Endothelial cell (in vitro differentiated cells): ENCODE data around the gene TSPEAR. TPM values are rescaled to one million over a fixed set of nuclear protein-coding genes. Genes with fewer than 3 reads are reported as not detected.

Source experiments
- DNase-seq: peaks from one replicate; pipeline ENCODE4 v3.0.0; 2021; ENCODE audit warnings: low spot score
- H3K27ac Mint-ChIP-seq: one replicate; pipeline ENCODE4 v1.8.0; 2021; ENCODE audit warnings: mixed read lengths, inconsistent platforms; ENCODE audit not compliant: unreplicated experiment
- H3K27me3 Mint-ChIP-seq: one replicate; pipeline ENCODE4 v1.8.0; 2021; ENCODE audit warnings: mild to moderate bottlenecking, moderate library complexity, mixed read lengths, inconsistent platforms; ENCODE audit not compliant: unreplicated experiment
- H3K36me3 Mint-ChIP-seq: one replicate; pipeline ENCODE4 v1.8.0; 2021; ENCODE audit warnings: mild to moderate bottlenecking, low read depth, mixed read lengths, inconsistent platforms; ENCODE audit not compliant: unreplicated experiment
- H3K4me1 Mint-ChIP-seq: one replicate; pipeline ENCODE4 v1.8.0; 2021; ENCODE audit warnings: mild to moderate bottlenecking, mixed read lengths, inconsistent platforms; ENCODE audit not compliant: unreplicated experiment
- H3K4me3 Mint-ChIP-seq: one replicate; pipeline ENCODE4 v1.8.0; 2021; ENCODE audit warnings: mild to moderate bottlenecking, mixed read lengths, inconsistent platforms; ENCODE audit not compliant: unreplicated experiment
- H3K9me3 Mint-ChIP-seq: one replicate; pipeline ENCODE4 v1.8.0; 2021; ENCODE audit warnings: mixed read lengths, inconsistent platforms; ENCODE audit not compliant: unreplicated experiment
- total RNA-seq: library from RNA; stranded (reverse); fragmentation: NEBNext Ultra II Directional; extraction: Animal tissue kit (Norgen Biotek cat#: 25700); gene quantifications from one replicate; pipeline ENCODE4 v1.2.1, GENCODE V29; 2021; ENCODE audit not compliant: unreplicated experiment
- TF ChIP-seq, protein P1 (sequence below): fragments of 200-600 bp; sonication (generic); IDR thresholded peaks from one replicate; pipeline ENCODE4 v1.5.0; 2021; ENCODE audit warnings: antibody characterized with exemption; ENCODE audit not compliant: unreplicated experiment

Gene TSPEAR
- total RNA-seq, 1 donor from 2014 or later: not detected

DNA sequence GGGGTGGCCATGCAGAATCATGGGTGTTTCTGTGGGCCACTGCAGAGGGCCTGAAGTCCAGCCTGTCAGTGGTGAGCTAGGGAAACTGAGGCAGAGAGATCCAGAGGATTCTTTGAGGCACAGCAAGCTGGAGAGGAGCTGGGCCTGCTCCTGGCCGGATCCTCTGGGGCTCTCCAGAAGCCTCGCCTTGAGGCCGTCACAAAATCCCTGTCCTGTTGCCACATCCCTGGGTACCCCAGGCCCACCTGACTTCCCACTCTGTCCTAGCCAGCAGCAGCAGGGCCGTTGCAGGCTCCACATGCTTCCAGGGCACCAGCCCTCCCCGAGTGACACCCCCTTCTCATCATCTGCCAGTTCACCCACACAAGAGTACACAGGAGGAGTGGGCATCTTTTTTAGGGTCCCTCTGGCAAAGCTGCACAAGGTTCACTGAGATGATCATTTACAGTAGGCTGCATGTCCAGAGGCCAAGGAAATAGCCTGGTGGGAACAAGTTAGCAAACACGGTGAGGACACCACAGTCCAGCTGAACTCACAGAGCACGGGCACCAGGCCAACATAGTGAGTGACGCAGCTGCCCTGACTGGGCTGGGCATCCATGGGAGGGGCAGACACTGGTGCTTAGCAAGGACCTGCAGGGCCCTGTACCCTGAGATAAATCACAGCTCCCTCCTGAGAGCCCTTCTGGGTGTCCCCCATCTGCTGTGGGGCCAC is 25.1 kb upstream of the TSPEAR start:
- H3K27ac Mint-ChIP-seq: no peak overlapping the region
- peaks cover 18% of the 10 kb centered on the region for H3K9me3 Mint-ChIP-seq
- no peak overlapping the region for H3K4me3 Mint-ChIP-seq
- TF ChIP-seq, protein P1, sequence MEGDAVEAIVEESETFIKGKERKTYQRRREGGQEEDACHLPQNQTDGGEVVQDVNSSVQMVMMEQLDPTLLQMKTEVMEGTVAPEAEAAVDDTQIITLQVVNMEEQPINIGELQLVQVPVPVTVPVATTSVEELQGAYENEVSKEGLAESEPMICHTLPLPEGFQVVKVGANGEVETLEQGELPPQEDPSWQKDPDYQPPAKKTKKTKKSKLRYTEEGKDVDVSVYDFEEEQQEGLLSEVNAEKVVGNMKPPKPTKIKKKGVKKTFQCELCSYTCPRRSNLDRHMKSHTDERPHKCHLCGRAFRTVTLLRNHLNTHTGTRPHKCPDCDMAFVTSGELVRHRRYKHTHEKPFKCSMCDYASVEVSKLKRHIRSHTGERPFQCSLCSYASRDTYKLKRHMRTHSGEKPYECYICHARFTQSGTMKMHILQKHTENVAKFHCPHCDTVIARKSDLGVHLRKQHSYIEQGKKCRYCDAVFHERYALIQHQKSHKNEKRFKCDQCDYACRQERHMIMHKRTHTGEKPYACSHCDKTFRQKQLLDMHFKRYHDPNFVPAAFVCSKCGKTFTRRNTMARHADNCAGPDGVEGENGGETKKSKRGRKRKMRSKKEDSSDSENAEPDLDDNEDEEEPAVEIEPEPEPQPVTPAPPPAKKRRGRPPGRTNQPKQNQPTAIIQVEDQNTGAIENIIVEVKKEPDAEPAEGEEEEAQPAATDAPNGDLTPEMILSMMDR: no peak
- no peaks in the 10 kb centered on the region for H3K4me1 Mint-ChIP-seq
- no peak for DNase-seq
- peaks cover 13% of the 10 kb centered on the region for H3K27me3 Mint-ChIP-seq
- H3K36me3 Mint-ChIP-seq: peaks cover 21% of the 10 kb centered on the region

DNA sequence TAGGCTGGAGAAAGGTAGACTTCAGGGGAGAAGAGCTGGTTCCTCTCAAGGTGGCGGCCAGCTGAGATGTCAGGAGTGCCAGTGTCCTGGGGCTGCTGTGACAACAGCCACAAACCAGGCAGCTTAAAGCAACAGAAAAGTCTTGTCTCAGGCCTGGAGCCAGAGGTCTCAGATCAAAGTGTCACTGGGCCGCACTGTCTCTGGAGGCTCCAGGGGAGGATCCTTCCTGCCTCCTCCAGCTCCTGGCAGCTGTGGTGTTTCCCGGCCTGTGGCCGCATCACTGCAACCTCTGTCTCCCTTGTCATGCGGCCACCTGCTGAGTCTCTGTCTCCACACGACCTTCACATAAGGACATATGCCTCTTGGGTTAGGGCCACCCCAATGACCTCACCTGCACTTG is 24.4 kb upstream of the TSPEAR start:
- no peak overlapping the region for H3K27ac Mint-ChIP-seq
- peaks cover 13% of the 10 kb centered on the region for H3K27me3 Mint-ChIP-seq
- no peaks in the 10 kb centered on the region for H3K4me1 Mint-ChIP-seq
- TF ChIP-seq, protein P1: no peak
- peaks cover 23% of the 10 kb centered on the region for H3K36me3 Mint-ChIP-seq
- peaks cover 18% of the 10 kb centered on the region for H3K9me3 Mint-ChIP-seq
- DNase-seq: no peak
- no peak overlapping the region for H3K4me3 Mint-ChIP-seq

DNA sequence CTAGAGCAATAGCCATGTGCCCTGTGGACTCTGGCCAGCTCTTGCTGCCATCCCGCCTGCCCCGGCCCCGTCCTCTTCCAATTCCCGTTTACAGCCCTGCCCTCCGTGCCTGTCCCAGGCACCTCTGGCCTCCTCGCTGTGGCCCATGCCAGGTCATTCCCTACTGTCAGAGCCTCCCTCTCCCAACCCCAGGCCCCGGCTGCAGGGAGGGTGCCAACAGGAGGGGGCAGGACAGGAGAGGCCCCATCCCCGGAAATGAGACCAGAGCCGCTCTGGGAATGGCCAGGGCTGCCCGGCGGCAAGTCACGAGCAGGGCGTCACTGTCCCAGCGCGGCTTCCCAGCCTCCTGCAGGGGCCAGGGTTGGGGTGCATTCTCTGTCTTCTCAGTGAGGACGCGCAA is 23.5 kb upstream of the TSPEAR start:
- Mint-ChIP-seq H3K27me3 (peaks cover 13% of the 10 kb centered on the region), H3K4me1 (no peaks in the 10 kb centered on the region), H3K27ac (no peak overlapping the region), H3K4me3 (no peak overlapping the region), H3K36me3 (peaks cover 24% of the 10 kb centered on the region), H3K9me3 (peaks cover 18% of the 10 kb centered on the region)
- no peak for DNase-seq
- TF ChIP-seq, protein P1: no peak

DNA sequence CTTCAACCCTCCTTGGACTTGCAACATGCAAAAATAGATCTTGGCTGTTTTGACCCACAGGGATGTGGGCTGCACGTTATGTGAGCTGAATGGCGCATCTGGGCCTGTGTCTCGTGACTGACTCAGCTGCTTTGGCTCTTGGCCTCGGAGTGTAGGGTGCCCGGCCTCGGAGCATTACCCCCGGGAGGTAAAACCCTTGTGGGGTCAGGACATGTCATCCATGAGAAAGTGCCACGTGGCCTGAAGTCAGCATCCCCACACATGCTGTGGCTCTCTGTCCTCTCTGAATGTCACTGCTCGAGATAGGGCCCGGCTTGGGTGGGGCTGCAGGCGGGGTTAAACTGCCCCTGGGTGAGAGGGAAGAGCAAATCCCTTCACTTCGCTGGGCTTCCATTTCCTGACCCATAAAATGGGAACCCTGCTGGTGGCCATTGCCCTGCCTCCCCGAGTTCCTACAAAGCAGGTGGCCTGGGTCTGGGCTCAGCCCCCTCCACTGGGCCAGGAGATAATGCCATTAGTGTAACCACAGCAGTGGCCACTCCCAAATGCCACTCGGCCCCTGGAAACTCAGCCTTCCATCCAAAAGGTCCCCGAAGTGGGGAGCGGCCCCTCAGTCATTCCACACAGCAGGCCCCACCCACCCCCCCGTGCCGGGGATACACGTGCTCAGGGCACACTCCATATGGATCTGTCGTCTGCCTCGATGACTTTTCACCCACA is 22.8 kb upstream of the TSPEAR start:
- DNase-seq: no peak
- peaks cover 18% of the 10 kb centered on the region for H3K9me3 Mint-ChIP-seq

More for the DNA sequence above, 22.8 kb upstream of the TSPEAR start:
- H3K27me3 Mint-ChIP-seq: peaks cover 11% of the 10 kb centered on the region
- no peak overlapping the region for H3K4me3 Mint-ChIP-seq
- H3K27ac Mint-ChIP-seq: no peak overlapping the region
- TF ChIP-seq, protein P1: no peak
- peaks cover 22% of the 10 kb centered on the region for H3K36me3 Mint-ChIP-seq
- no peaks in the 10 kb centered on the region for H3K4me1 Mint-ChIP-seq
